SJCRH30 (cell line): Measurements from ENCODE around the gene GLI3. TPM values are rescaled to one million over a fixed set of nuclear protein-coding genes. Genes with fewer than 3 reads are reported as not detected.
A peak's percentile ranks its signal among the peaks of the same experiment; 100 is the strongest.

Experiments
- DNase-seq, 2 experiments: peaks; one replicate each; pipeline ENCODE4 v3.0.0-alpha.2; 2015 to 2020
- H3K27ac ChIP-seq: fragments of 250-450 bp; sonication (Bioruptor Pico); 2 replicates; pipeline ENCODE4 v1.5.1; 2020; ENCODE audit warnings: mild to moderate bottlenecking, moderate library complexity
- H3K27me3 ChIP-seq: fragments of 250-450 bp; sonication (Bioruptor Pico); 2 replicates; pipeline ENCODE4 v1.5.1; 2020; ENCODE audit warnings: mild to moderate bottlenecking, moderate library complexity
- H3K36me3 ChIP-seq: fragments of 250-450 bp; sonication (Bioruptor Pico); 2 replicates; pipeline ENCODE4 v1.5.1; 2020; ENCODE audit warnings: mild to moderate bottlenecking, moderate library complexity
- H3K4me1 ChIP-seq: fragments of 250-450 bp; sonication (Bioruptor Pico); 2 replicates; pipeline ENCODE4 v1.5.1; 2020; ENCODE audit warnings: mild to moderate bottlenecking, moderate library complexity
- H3K4me3 ChIP-seq: fragments of 250-450 bp; sonication (Bioruptor Pico); 2 replicates; pipeline ENCODE4 v1.5.1; 2020; ENCODE audit warnings: mild to moderate bottlenecking, moderate library complexity
- H3K9me3 ChIP-seq: fragments of 250-450 bp; sonication (Bioruptor Pico); replicated peaks from 2 replicates; pipeline ENCODE4 v1.5.1; 2020; ENCODE audit warnings: mild to moderate bottlenecking, moderate library complexity
- total RNA-seq: library from RNA; depleted of rRNA; stranded (reverse); fragments of >200 nt; shearing (Covaris generic); gene quantifications from 2 replicates; pipeline ENCODE4 v1.2.3, GENCODE V29; 2014

GLI3 gene
- total RNA-seq, 1 experiment from 2014 or later, result 11.1 TPM

DNA sequence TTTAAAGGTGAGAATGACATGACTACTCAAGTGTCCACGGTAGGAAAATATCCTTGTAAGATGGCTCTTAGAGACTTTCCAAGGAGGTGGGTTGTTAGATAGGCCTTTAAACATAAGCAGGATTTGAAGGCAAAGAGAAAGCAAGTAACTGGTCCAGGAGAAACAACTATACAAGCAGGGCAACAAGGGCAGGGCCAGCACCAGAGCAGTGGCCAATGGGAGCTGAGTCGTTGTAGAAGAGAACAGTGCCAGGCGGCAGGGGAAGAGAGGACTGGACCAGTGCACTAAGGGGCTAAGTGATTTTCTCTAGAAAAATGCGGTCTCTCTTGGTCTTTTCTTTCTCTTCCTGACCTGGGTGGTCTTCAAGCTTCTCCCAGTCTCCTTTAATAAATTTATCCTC is 94.9 kb downstream of the GLI3 start:
- no peak for DNase-seq
- Histone ChIP-seq H3K27me3 (no peaks in the 10 kb centered on the region), H3K27ac (no peak overlapping the region), H3K36me3 (no peaks in the 10 kb centered on the region), H3K4me3 (no peak overlapping the region), H3K4me1 (no peaks in the 10 kb centered on the region), H3K9me3 (no peaks in the 10 kb centered on the region)

DNA sequence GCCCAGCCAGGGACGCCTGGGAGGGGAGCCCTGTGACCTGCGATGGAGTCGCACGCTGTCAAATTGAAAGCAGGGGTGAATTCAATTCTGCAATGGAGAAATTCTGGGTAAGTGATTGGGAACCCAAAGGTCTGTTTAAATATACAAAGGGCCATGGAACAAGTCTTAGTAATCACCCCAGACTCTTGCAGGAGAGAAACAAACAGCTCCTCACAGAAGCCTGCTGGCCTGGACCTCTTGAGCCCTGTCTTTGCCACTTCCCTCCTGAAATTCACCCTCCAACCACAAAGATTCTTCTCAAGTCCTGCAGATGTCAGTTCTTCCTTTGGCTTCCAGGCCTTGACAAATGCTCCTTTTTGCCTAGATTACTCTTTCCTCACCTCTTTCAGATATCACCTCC is 97.3 kb downstream of the GLI3 start:
- Histone ChIP-seq H3K27me3 (no peaks in the 10 kb centered on the region), H3K9me3 (no peaks in the 10 kb centered on the region), H3K4me3 (no peak overlapping the region), H3K27ac (no peak overlapping the region), H3K4me1 (no peaks in the 10 kb centered on the region), H3K36me3 (no peaks in the 10 kb centered on the region)
- DNase-seq, result no peak

DNA sequence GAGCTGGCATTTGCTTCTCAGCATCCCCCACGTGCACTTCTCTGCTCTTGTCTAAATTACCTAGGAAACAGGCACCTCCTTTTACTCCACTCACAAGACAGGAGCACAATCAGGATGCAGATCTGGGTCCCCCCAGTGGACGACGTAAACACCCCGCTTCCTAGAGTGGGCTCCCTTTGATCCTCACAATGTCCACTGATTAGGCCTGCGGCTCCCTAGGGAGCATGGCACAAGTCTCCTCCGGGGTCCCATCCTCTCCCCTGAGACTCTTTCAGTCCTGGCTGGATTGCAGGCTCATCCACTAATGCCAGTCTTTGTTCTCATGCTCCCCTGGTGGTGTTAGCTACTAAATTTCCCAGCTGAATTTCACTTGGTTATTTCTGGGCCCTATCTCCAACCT is 98.3 kb downstream of the GLI3 start:
- DNase-seq, result no peak
- Histone ChIP-seq H3K4me3 (no peak overlapping the region), H3K27me3 (no peaks in the 10 kb centered on the region), H3K27ac (no peak overlapping the region), H3K4me1 (no peaks in the 10 kb centered on the region), H3K36me3 (no peaks in the 10 kb centered on the region), H3K9me3 (no peaks in the 10 kb centered on the region)

DNA sequence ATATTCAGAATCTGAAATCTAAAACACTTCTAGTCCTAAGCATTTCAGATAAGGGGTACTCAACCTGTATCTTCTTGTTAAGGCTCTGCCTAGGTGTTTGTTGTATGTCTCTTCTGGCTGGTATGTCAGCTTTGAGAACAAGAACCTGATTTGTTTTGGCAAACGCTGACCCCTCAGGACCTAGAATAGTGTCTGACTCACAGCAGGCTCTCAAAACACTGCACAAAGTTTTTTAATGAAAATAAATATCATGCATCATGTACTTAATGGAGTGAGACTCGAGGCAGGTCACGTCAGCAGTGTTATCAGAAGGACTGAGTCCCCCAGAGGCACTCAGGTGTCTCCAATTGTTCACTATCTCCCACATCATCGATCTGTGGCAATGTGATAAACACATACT is 99.1 kb downstream of the GLI3 start:
- no peaks in the 10 kb centered on the region for H3K36me3 ChIP-seq
- DNase-seq, result no peak
- H3K4me3 ChIP-seq, result no peak overlapping the region
- H3K9me3 ChIP-seq, result no peaks in the 10 kb centered on the region
- H3K4me1 ChIP-seq, result no peaks in the 10 kb centered on the region
- H3K27ac ChIP-seq, result no peak overlapping the region
- H3K27me3 ChIP-seq, result no peaks in the 10 kb centered on the region

DNA sequence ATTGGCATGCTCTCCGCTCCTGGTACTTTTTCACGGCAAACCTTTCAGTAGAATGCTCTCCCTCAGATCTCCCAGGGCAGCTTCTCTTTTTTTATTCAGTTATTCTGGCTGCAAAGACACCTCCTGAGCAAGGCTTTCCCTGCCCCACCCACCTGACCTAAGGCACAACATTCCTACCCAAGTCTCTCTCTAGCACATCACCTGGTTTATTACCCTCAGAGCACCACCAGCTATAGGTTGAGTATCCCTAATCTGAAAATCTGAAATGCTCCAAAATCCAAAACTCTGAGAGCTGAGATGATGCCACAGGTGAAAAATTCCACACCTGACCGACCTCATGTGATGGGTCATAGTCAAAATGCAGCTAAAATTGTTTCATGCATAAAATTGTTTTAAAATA is 99.6 kb downstream of the GLI3 start:
- Histone ChIP-seq H3K27ac (no peak overlapping the region), H3K9me3 (no peaks in the 10 kb centered on the region), H3K27me3 (no peaks in the 10 kb centered on the region), H3K4me1 (no peaks in the 10 kb centered on the region), H3K4me3 (no peak overlapping the region), H3K36me3 (no peaks in the 10 kb centered on the region)
- DNase-seq, result no peak

DNA sequence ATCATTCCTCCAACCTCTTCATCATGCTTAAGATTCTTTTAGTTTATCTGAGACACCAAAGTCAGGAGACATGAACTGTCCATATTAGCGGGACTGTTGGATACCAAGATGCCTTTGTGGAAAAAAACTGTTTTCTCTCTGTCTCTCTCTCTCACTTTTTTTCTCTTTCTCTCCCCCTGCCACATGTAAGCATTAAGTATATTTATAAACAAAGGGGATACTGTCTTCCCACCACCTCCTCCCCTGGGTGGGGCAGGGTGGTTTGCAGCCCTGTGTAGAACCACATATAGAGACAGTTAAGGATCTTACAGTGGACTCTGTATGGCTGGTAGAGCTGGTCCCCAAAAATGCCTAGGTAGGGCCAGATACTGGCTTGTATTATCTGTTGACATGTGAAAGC is 101.3 kb downstream of the GLI3 start:
- H3K4me3 ChIP-seq, result no peak overlapping the region
- H3K27me3 ChIP-seq, result no peaks in the 10 kb centered on the region
- no peaks in the 10 kb centered on the region for H3K9me3 ChIP-seq
- no peak for DNase-seq
- no peak overlapping the region for H3K27ac ChIP-seq
- no peaks in the 10 kb centered on the region for H3K36me3 ChIP-seq
- H3K4me1 ChIP-seq, result no peaks in the 10 kb centered on the region

DNA sequence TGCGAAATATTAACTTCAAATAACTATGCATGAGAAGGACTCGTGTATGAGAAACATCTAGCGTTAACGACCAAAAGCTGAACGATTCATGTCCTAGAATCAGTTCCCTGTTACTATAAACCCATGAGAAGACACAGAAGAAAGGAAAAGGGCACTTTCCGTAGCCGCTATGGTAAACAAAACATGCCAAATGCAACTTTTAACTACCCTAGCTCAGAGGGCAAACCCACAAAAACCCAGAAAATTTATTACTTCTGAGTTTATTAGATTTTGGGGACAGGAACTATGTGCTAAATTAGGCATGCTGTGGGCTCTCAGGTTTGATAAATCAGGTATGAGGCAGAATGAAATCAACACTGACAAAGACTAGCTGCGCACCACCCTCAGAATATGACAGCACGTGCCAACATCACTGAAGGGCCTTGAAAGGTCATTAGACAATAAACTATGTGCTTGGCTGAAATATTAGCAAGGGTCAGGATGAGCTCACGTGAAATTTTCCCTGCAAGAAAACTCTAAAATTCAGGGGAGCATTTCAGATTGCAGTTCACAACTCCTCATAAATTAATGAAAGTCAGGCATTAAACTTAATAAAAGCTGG is 102.6 kb downstream of the GLI3 start:
- Histone ChIP-seq H3K27me3 (no peaks in the 10 kb centered on the region), H3K4me1 (no peaks in the 10 kb centered on the region), H3K36me3 (no peaks in the 10 kb centered on the region), H3K9me3 (no peaks in the 10 kb centered on the region), H3K4me3 (no peak overlapping the region), H3K27ac (no peak overlapping the region)
- no peak for DNase-seq

DNA sequence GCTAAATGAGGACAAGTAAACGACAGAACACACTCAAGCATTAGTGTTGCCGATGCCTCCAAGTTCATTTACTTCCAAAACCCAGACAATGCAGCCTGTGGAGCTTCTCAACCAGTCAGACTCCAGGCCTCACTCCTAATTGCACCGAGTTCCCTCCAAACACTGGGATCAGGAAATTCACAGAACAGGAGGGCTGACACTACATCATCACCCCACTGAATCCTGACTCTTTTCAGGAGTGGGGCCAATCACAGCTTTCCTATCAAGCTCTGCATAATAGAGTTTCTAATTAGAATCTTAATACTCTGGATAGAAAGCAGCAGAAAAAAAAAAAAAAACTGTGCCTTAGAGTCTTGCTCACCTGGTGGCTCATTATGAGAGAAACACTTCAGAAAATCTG is 103.7 kb downstream of the GLI3 start:
- DNase-seq, result no peak

DNA sequence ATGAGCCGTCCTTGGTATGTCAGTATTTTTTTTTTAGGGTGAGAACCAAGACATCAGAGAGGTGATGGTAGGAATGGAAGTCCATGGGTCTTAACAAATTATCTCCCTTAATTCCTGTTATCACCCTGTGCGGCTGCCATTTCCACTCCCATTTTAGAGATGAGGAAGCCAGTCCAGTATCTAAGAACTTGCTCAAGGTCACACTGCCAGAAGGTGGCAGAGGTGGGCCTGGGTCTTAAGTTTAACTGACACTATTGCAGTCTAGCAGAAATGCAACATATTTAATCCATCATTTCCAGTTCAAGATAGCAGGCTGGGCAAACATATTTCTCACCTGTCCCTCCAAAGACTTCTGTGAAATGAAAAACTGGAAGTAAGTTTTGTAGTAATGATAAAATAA is 108.3 kb downstream of the GLI3 start:
- Histone ChIP-seq H3K4me1 (no peaks in the 10 kb centered on the region), H3K27ac (no peak overlapping the region), H3K4me3 (no peak overlapping the region), H3K9me3 (no peaks in the 10 kb centered on the region), H3K27me3 (no peaks in the 10 kb centered on the region), H3K36me3 (no peaks in the 10 kb centered on the region)
- peak in 1 of 2 experiments; percentile 34 for DNase-seq

More for the DNA sequence above, 103.7 kb downstream of the GLI3 start:
- Histone ChIP-seq H3K36me3 (no peaks in the 10 kb centered on the region), H3K4me3 (no peak overlapping the region), H3K27ac (no peak overlapping the region), H3K9me3 (no peaks in the 10 kb centered on the region), H3K4me1 (no peaks in the 10 kb centered on the region), H3K27me3 (no peaks in the 10 kb centered on the region)

DNA sequence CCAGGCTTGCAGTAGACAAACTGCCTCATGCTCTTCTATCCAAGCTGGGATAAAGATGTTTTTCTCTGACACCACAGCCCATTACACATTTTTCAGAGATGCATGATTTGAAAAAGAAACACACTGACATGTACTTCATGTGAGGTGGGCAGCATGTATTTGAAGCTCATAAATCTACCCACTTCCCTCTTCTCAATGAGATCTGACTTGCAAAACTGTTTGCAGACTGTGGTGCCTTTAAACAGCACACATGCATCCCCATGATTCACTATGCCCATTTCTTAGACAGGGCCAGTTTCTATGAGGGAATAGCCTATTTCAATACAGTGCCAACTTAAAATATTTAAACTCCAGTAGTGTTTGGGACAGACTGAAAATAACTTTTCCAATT is 109.8 kb downstream of the GLI3 start:
- DNase-seq, result no peak
- Histone ChIP-seq H3K27me3 (no peaks in the 10 kb centered on the region), H3K36me3 (no peaks in the 10 kb centered on the region), H3K27ac (no peak overlapping the region), H3K4me1 (no peaks in the 10 kb centered on the region), H3K9me3 (no peaks in the 10 kb centered on the region), H3K4me3 (no peak overlapping the region)

DNA sequence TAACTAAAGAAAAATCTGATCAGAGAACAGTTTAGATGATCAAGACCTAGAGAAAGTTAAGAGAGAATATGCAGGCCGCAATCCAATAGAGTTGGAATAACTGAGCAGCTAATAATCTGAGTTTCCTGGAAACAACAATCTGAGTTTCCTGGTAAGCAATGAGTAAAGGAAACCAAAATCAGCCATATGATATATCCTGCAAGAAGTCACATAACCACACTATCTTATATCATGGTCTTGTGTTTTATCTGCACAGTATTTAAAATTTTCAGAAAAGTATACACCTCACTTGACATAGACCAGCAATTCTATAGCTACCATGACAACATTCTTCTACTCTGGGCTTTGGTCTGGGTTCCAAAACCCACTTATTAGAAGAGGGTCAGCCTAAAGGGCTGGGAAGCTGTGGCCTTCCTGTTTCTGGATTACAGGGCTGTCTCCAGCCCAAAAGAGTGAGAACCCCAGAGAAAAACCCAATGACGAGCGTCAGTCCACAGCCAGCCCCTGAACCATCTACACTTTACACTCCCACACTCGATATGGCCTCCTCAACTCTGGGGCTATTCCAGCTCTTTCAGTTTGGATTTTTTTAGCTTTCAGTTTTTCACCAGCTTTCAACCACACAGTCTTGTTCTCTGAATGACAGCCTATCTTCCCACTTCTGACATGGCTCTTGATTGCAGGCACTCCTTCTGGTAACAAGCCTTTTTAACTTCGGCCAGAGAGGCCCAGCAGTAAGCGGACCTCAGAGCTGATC is 110.4 kb downstream of the GLI3 start:
- H3K27me3 ChIP-seq, result no peaks in the 10 kb centered on the region
- no peaks in the 10 kb centered on the region for H3K36me3 ChIP-seq
- H3K4me1 ChIP-seq, result no peaks in the 10 kb centered on the region
- no peak for DNase-seq
- no peak overlapping the region for H3K27ac ChIP-seq
- H3K4me3 ChIP-seq, result no peak overlapping the region
- H3K9me3 ChIP-seq, result no peaks in the 10 kb centered on the region

DNA sequence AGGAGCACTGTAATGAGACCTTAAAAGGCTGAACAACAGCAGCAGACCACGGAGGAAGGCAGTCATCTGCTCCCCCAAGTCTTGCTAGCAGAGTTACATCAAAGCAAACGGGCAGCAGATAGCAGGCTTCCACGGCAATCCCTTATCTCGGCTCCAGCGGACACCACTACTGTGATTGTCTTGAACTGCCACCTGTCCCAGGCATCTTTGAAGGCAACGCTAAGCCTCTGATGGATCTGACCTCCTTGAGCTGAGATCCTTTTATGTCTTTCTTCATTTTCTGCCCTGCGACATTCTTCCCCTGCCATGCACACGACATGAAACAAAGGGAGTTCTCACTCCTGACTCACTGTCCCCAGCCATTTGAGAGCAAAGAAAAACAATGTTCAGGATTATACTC is 111.7 kb downstream of the GLI3 start:
- no peak overlapping the region for H3K27ac ChIP-seq
- no peaks in the 10 kb centered on the region for H3K36me3 ChIP-seq
- no peaks in the 10 kb centered on the region for H3K27me3 ChIP-seq
- no peaks in the 10 kb centered on the region for H3K4me1 ChIP-seq
- no peaks in the 10 kb centered on the region for H3K9me3 ChIP-seq
- DNase-seq, result no peak
- no peak overlapping the region for H3K4me3 ChIP-seq

DNA sequence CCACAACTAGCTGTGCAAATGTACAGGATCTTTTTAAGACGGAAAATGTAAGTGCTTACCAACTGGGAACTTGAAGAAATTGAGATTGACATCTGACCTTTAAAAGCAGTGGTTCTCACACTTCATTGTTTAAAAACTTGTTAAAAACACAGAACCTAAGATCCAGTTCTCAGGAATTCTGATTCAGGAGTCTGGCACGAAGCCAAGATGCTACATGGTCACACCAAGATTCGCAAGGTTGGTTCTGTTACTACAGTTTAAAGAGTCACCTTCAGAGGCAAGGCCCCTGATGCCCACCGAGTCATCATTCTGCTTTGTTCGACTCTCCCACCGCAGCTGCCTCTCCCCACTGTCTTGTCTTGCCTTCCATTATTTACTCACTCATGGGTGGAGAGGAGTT is 113.3 kb downstream of the GLI3 start:
- H3K36me3 ChIP-seq, result no peaks in the 10 kb centered on the region
- DNase-seq, result no peak
- no peak overlapping the region for H3K27ac ChIP-seq
- no peaks in the 10 kb centered on the region for H3K4me1 ChIP-seq
- H3K27me3 ChIP-seq, result no peaks in the 10 kb centered on the region
- no peaks in the 10 kb centered on the region for H3K9me3 ChIP-seq
- no peak overlapping the region for H3K4me3 ChIP-seq

DNA sequence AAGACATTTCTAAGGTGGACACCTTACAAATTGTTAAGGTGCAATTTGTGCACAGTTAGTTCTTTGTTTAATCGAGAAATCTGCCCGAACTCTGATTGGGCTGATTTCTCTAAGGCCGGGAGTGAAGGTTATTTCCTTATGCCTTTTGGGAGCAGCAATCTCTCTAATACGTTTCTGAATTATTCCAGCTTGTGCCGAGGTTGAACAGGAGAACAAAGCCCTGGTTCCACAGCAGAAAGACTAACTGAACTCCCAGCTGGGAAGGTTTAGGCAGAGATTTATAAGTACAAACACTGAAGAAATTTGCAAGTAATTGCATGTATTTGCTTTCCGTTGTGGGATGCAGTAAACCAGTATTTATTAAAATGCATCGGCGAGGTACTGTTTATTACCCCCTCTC is 116.8 kb downstream of the GLI3 start:
- H3K4me1 ChIP-seq, result no peaks in the 10 kb centered on the region
- DNase-seq, result no peak
- no peak overlapping the region for H3K4me3 ChIP-seq
- H3K9me3 ChIP-seq, result no peaks in the 10 kb centered on the region
- no peaks in the 10 kb centered on the region for H3K36me3 ChIP-seq
- H3K27ac ChIP-seq, result no peak overlapping the region
- no peaks in the 10 kb centered on the region for H3K27me3 ChIP-seq

DNA sequence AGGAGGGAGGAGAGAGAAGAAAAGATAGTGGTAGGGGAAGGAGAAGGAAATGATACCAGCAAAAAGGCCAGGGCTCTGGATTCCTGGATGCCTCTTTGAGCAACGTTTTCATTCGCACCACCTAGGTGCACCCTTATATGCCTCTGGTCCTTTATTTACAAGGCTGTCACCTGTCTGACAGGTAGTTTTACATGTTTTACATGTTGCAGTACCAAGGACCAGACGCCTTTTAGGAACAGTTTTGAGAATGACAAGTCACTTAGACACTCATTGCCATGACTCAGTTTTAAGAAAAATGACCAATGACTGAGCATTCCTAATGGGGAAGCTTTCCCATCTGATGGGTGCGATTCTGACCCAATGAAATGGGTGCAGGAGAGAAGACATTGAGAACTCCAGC is 119.8 kb downstream of the GLI3 start:
- Histone ChIP-seq H3K4me1 (no peaks in the 10 kb centered on the region), H3K4me3 (no peak overlapping the region), H3K9me3 (no peaks in the 10 kb centered on the region), H3K27me3 (no peaks in the 10 kb centered on the region), H3K36me3 (no peaks in the 10 kb centered on the region), H3K27ac (no peak overlapping the region)
- no peak for DNase-seq

DNA sequence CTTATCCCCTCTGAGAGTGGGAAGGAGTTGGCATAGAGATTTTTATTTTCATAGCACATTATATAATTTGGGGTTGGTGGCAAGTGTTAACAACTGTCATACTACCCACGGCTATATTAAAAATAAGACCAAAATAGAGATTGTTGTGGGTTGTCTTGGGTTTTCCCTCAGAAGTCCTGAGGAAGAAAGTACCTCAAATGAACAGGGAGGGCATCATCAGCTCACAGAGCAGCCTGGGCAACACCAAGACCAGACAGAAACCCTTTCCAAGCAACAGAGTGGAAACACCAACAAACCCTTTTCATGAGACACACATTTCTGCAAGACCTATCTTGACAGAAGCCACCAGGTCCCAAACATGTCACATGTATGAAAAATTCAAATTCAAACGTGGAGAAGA is 121.2 kb downstream of the GLI3 start:
- no peak overlapping the region for H3K4me3 ChIP-seq

More for the DNA sequence above, 121.2 kb downstream of the GLI3 start:
- Histone ChIP-seq H3K4me1 (no peaks in the 10 kb centered on the region), H3K27me3 (no peaks in the 10 kb centered on the region), H3K9me3 (no peaks in the 10 kb centered on the region), H3K36me3 (no peaks in the 10 kb centered on the region), H3K27ac (no peak overlapping the region)
- no peak for DNase-seq
